Gastrocnemius medialis (tissue), 4 donors: ENCODE data around the gene CRYM. TPM values are rescaled to one million over a fixed set of nuclear protein-coding genes. Genes with fewer than 3 reads are reported as not detected.

Experiments used
- ATAC-seq, 2 donors: fragments of 150-250 bp; one replicate each; pipeline ENCODE4 v1.9.1; 2016
- DNase-seq, 2 donors: peaks; one replicate each; pipeline ENCODE4 v3.0.0-alpha.2; 2019
- H3K27ac ChIP-seq, 4 donors: fragments of 200-600 bp; sonication (generic); 1 replicate in 1 of 4; 2 replicates in 3 of 4; pipeline ENCODE4 v1.5.1; 2016 to 2018; ENCODE audit warnings: mild to moderate bottlenecking in 2 of 4, moderate library complexity in 1 of 4
- H3K27me3 ChIP-seq, 3 donors: fragments of 200-600 bp; sonication (generic) in 2 of 3; 1 replicate in 1 of 3; 2 replicates in 2 of 3; pipeline versions ENCODE4 v1.5.1 to v1.6.0; 2016 to 2019; ENCODE audit warnings: mild to moderate bottlenecking in 1 of 3, moderate library complexity in 1 of 3
- H3K36me3 ChIP-seq, 2 donors: fragments of 200-600 bp; sonication (generic) in 1 of 2; one replicate each; pipeline ENCODE4 v1.5.1; 2017 to 2018
- H3K4me1 ChIP-seq, 2 donors: fragments of 200-600 bp; sonication (generic) in 1 of 2; one replicate each; pipeline ENCODE4 v1.5.1; 2016 to 2017; ENCODE audit warnings: mild to moderate bottlenecking in 2 of 2
- H3K4me3 ChIP-seq, 4 donors: fragments of 200-600 bp; sonication (generic) in 3 of 4; 1 replicate in 1 of 4; 2 replicates in 3 of 4; pipeline ENCODE4 v1.5.1; 2016 to 2019; ENCODE audit warnings: mild to moderate bottlenecking in 2 of 4
- H3K9me3 ChIP-seq, 3 donors: fragments of 200-600 bp; sonication (generic) in 2 of 3; 1 replicate in 1 of 3; 2 replicates in 2 of 3; pipeline ENCODE4 v1.5.1; 2016 to 2019
- POLR2A ChIP-seq, 2 donors: fragments of 450-650 bp; IDR thresholded peaks; one replicate each; pipeline ENCODE4 v1.6.1; 2017; ENCODE audit warnings: antibody characterized with exemption in 2 of 2, mild to moderate bottlenecking in 2 of 2, moderate library complexity in 2 of 2
- in situ Hi-C, 4 donors: fragments of 200-750 bp; cut with MboI; loops; one replicate each; pipeline versions ENCODE4 v1.15.0 to v1.8.0; 2017; ENCODE audit warnings: low sequenced_read_pairs in 4 of 4
- intact Hi-C: fragments of 100-400 bp; cut with DNase I; formaldehyde crosslinking; loops from one replicate; pipeline ENCODE4 v1.15.1; 2023; ENCODE audit warnings: low total_unique reads
- total RNA-seq, 4 donors: library from RNA; depleted of rRNA; stranded (reverse); fragments of >200 nt; gene quantifications; one replicate each; pipeline versions ENCODE4 v1.1.0 to v1.2.3, GENCODE V29; 2016
- TF ChIP-seq, protein P1 (sequence below), 5 experiments: fragments of 450-650 bp in 3 of 5; fragments of 200-600 bp in 2 of 5; sonication (generic) in 2 of 5; IDR thresholded peaks in 4 of 5; conservative IDR thresholded peaks in 1 of 5; 1 replicate in 4 of 5; 2 replicates in 1 of 5; pipeline ENCODE4 v1.5.1; 2016 to 2019; ENCODE audit warnings: antibody characterized with exemption in 5 of 5, mild to moderate bottlenecking in 3 of 5, moderate library complexity in 3 of 5

The CRYM gene
- total RNA-seq, 4 donors from 2014 or later, result not detected

DNA sequence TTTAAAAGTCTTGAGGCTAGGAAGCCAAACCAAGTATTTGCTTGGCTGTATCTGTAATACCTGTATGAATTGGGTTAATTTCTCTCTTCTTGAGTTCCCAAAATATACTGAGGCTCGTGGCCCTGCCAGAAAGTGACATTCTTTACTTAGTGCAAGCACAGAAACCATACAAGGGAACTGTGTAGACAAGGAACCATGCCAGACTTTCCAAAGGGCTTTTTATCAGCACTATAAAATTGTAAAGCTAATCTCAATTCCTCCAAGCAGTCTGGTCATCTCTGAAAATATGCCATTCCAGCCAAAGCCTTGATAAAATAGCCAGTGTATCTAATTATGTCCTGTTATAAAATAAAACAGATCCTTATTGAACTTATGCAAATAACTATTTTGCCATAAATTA is 7.2 kb upstream of the CRYM start:
- no peak for ATAC-seq
- H3K27ac ChIP-seq, result no peak overlapping the region

DNA sequence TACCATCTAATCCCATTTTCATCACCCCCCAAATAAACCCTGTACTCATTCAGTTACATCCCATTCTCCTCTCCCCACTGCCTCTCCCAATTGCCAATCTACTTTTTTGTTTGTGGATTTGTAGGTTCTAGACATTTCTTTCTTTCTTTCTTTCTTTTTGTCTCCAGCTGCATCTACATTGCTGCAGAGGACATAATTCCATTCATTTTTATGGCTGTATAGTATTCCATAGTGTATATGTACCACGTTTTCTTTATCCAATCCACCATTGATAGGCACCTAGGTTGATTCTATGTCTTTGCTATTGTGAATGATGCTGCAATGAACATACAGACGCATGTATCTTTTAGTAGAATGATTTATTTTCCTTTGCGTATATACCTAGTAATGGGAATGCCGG is 6.3 kb upstream of the CRYM start:
- H3K4me3 ChIP-seq, result peak overlapping the region in 1 of 4 donors; percentile 27
- H3K9me3 ChIP-seq, result no peaks in the 10 kb centered on the region
- no peak for DNase-seq
- no peak for ATAC-seq
- H3K27me3 ChIP-seq, result peaks cover 22 to 49% (median 36%) of the 10 kb centered on the region in 3 donors
- intact Hi-C loops, result no loop called here
- H3K36me3 ChIP-seq, result no peaks in the 10 kb centered on the region
- no peak overlapping the region for H3K27ac ChIP-seq
- in situ Hi-C loops, result loop anchor here in 2 of 4 donors (25.0 kb wide), 2 partner anchors 97 to 422 kb away; no protein-coding TSS in a partner anchor
- H3K4me1 ChIP-seq, result peaks cover 0 to 7% of the 10 kb centered on the region in 2 donors
- TF ChIP-seq, protein P1, sequence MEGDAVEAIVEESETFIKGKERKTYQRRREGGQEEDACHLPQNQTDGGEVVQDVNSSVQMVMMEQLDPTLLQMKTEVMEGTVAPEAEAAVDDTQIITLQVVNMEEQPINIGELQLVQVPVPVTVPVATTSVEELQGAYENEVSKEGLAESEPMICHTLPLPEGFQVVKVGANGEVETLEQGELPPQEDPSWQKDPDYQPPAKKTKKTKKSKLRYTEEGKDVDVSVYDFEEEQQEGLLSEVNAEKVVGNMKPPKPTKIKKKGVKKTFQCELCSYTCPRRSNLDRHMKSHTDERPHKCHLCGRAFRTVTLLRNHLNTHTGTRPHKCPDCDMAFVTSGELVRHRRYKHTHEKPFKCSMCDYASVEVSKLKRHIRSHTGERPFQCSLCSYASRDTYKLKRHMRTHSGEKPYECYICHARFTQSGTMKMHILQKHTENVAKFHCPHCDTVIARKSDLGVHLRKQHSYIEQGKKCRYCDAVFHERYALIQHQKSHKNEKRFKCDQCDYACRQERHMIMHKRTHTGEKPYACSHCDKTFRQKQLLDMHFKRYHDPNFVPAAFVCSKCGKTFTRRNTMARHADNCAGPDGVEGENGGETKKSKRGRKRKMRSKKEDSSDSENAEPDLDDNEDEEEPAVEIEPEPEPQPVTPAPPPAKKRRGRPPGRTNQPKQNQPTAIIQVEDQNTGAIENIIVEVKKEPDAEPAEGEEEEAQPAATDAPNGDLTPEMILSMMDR (IDR thresholded peaks at IDR 0.05 in 4 of 5, conservative IDR thresholded peaks at IDR 0.05 in 1 of 5), result no peak
- TF ChIP-seq POLR2A (IDR thresholded peaks at IDR 0.05), result no peak

More for the DNA sequence above, 7.2 kb upstream of the CRYM start:
- no peak for DNase-seq
- TF ChIP-seq, protein P1 (IDR thresholded peaks at IDR 0.05 in 4 of 5, conservative IDR thresholded peaks at IDR 0.05 in 1 of 5), result no peak
- TF ChIP-seq POLR2A (IDR thresholded peaks at IDR 0.05), result no peak
- intact Hi-C loops, result no loop called here
- Histone ChIP-seq H3K9me3 (no peaks in the 10 kb centered on the region), H3K36me3 (no peaks in the 10 kb centered on the region), H3K4me3 (no peak overlapping the region), H3K4me1 (peaks cover 0 to 7% of the 10 kb centered on the region in 2 donors), H3K27me3 (peaks cover 22 to 57% (median 44%) of the 10 kb centered on the region in 3 donors)
- in situ Hi-C loops, result loop anchor here in 2 of 4 donors (25.0 kb wide), 2 partner anchors 98 to 423 kb away; no protein-coding TSS in a partner anchor

DNA sequence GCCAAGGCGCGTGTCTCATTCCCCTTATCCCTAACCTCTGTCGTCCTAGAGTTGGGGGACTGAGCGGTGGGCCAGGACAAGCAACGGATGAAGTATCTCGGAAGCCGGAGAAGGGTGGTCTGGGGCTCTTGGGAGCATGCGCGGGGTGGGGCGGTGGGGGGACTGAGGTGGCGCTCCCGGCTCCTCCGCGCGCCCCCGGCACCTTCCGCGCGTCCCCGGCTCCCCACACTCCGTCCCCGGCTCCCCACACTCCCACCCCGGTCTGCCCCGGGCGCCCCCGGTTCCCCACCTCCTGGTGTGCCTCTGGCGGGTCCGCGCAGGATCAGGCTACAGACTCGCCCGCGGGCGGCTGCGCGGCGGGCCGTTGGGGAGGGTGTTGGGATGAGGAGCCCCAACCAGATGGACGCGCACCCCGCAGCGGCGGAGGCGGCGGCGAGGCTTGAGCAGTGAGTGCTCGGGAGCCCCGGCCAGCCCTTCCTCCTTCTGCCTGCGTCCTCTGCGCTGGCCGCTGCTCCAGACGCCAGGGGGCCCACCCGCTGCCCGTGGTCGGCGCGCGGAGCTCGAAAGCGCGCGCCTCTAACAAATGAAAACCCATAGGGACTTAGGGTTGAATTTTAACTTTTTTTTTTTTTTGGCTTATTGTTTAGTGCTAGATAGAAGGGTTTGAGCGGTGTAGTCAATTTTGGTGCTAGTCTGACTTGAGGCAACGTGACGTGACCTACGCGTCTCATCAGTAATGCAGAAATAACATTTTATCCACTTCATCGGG is 5.6 kb upstream of the CRYM start:
- DNase-seq (no peak), ATAC-seq (no peak)
- intact Hi-C loops (no loop called here), in situ Hi-C loops (loop anchor here in 2 of 4 donors (25.0 kb wide), 2 partner anchors 96 to 421 kb away; no protein-coding TSS in a partner anchor)
- TF ChIP-seq, protein P1 (IDR thresholded peaks at IDR 0.05 in 4 of 5, conservative IDR thresholded peaks at IDR 0.05 in 1 of 5), result peak in 2 of 5 experiments; percentile 28 to 46
- TF ChIP-seq POLR2A (IDR thresholded peaks at IDR 0.05), result no peak
- H3K36me3 ChIP-seq, result no peaks in the 10 kb centered on the region
- no peak overlapping the region for H3K27ac ChIP-seq
- H3K9me3 ChIP-seq, result no peaks in the 10 kb centered on the region
- H3K27me3 ChIP-seq, result peaks cover 22 to 45% (median 36%) of the 10 kb centered on the region in 3 donors
- H3K4me3 ChIP-seq, result peak overlapping the region; percentile 20 to 43 (median 27)
- H3K4me1 ChIP-seq, result peaks cover 0 to 7% of the 10 kb centered on the region in 2 donors

DNA sequence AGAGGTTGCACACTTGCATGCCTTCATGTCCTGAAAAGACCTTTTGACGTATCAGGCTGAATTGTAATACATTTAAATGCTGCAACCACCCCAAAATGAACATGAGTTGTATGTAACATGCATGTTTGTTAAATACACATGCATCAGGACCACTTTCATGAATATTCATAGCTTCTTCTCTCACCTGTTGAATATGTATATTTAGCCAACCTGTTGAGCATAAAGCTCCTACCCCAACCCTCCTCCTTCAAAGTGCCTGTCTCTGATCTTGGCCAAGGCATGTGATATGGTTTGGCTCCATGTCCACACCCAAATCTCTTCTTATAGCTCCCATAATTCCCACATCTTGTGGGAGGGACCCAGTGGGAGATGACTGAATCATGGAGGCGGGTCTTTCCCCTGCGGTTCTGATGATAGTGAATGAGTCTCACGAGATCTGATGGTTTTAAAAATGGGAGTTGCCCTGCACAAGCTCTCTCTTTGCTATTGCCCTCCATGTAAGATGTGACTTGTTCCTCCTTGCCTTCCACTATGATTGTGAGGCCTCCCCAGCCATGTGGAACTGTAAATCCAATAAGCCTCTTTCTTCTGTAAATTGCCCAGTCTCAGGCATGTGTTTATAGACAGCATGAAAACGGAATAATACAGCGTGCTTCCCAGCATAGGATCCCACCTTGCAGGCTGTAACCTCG is 3.8 kb upstream of the CRYM start:
- H3K9me3 ChIP-seq, result no peaks in the 10 kb centered on the region
- H3K27ac ChIP-seq, result no peak overlapping the region
- intact Hi-C loops (no loop called here), in situ Hi-C loops (loop anchor here in 2 of 4 donors (25.0 kb wide), 2 partner anchors 95 to 420 kb away; no protein-coding TSS in a partner anchor)
- TF ChIP-seq, protein P1 (IDR thresholded peaks at IDR 0.05 in 4 of 5, conservative IDR thresholded peaks at IDR 0.05 in 1 of 5), result no peak
- H3K4me1 ChIP-seq, result peaks cover 3 to 12% of the 10 kb centered on the region in 2 donors
- H3K4me3 ChIP-seq, result no peak overlapping the region
- ATAC-seq, result no peak
- no peak for DNase-seq
- peaks cover 34 to 50% (median 44%) of the 10 kb centered on the region in 3 donors for H3K27me3 ChIP-seq
- H3K36me3 ChIP-seq, result no peaks in the 10 kb centered on the region
